OCI-LY3 (cell line): ENCODE measurements around the gene NXN.

Experiments used
- EZH2phosphoT487 ChIP-seq: fragments of 200-600 bp; shearing (Covaris generic); IDR thresholded peaks from 2 replicates; pipeline ENCODE4 v1.6.1; 2018; ENCODE audit warnings: antibody characterized with exemption, mixed run types, low read depth
- TF ChIP-seq, protein P1 (sequence below): fragments of 200-600, 300-600 bp; sonication (generic); IDR thresholded peaks from 2 replicates; pipeline ENCODE4 v1.5.1; 2014; ENCODE audit warnings: antibody characterized with exemption, low read length, low read depth

DNA sequence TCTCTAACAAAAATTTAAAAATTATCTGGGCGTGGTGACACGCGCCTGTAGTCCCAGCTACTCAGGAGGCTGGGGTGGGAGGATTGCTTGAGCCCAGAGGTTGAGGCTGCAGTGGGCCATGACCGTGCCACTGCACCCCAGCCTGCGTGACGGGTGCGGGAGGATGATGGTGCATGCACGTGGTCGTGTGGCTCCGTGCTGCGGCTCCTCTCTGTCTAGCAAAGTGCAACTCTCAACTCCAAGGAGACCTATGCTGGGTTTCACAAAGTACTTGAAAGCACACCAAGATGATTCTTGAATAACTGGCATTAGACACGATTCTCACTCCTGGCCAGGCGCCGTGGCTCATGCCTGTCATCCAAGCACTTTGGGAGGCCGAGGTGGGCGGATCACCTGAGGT lies 25.8 kb downstream of the NXN start:
- TF ChIP-seq, protein P1, sequence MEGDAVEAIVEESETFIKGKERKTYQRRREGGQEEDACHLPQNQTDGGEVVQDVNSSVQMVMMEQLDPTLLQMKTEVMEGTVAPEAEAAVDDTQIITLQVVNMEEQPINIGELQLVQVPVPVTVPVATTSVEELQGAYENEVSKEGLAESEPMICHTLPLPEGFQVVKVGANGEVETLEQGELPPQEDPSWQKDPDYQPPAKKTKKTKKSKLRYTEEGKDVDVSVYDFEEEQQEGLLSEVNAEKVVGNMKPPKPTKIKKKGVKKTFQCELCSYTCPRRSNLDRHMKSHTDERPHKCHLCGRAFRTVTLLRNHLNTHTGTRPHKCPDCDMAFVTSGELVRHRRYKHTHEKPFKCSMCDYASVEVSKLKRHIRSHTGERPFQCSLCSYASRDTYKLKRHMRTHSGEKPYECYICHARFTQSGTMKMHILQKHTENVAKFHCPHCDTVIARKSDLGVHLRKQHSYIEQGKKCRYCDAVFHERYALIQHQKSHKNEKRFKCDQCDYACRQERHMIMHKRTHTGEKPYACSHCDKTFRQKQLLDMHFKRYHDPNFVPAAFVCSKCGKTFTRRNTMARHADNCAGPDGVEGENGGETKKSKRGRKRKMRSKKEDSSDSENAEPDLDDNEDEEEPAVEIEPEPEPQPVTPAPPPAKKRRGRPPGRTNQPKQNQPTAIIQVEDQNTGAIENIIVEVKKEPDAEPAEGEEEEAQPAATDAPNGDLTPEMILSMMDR, result no peak
- TF ChIP-seq EZH2phosphoT487, result no peak
